ENCODE measurements around the gene GRIA3.

GRIA3 gene

GRCh38 chrX:123184219-123184865 lies at the start of gene GRIA3:
Gene GRIA3, plus strand, starts transcription at chrX:123184278. Its CDS starts 258 bp downstream, at chrX:123184536.
- no peak for DNase-seq (ENCODE audit: insufficient read length, low spot score)
- FAIRE-seq = no peak

GRCh38 chrX:123138473-123138872 lies 45.6 kb upstream of the GRIA3 start:
- FAIRE-seq (no peak), DNase-seq (ENCODE audit: insufficient read length, low spot score) (no peak)
- no peak for TF ChIP-seq POLR2A (IDR thresholded peaks at IDR 0.05; ENCODE audit: low read depth, low read length)

More at GRCh38 chrX:123184219-123184865, at the start of gene GRIA3:
- TF ChIP-seq POLR2A (IDR thresholded peaks at IDR 0.05; ENCODE audit: low read depth, low read length) = no peak

- FAIRE-seq = no peak
- no peak for TF ChIP-seq POLR2A (IDR thresholded peaks at IDR 0.05; ENCODE audit: low read depth, low read length)
- DNase-seq (ENCODE audit: insufficient read length, low spot score) = no peak
These were observed 43.6 kb upstream of the GRIA3 start for GRCh38 chrX:123140454-123140853.

- DNase-seq (ENCODE audit: insufficient read length, low spot score) (no peak), FAIRE-seq (no peak)
- no peak for TF ChIP-seq POLR2A (IDR thresholded peaks at IDR 0.05; ENCODE audit: low read depth, low read length)
These were observed 43.2 kb upstream of the GRIA3 start for GRCh38 chrX:123140904-123141303.

- DNase-seq (ENCODE audit: insufficient read length, low spot score) = no peak
- TF ChIP-seq POLR2A (IDR thresholded peaks at IDR 0.05; ENCODE audit: low read depth, low read length) = no peak
- FAIRE-seq = no peak
These were observed 30.2 kb upstream of the GRIA3 start for GRCh38 chrX:123153846-123154335.

GRCh38 chrX:123155327-123155726 lies 28.8 kb upstream of the GRIA3 start:
- DNase-seq (ENCODE audit: insufficient read length, low spot score) (no peak), FAIRE-seq (no peak)
- no peak for TF ChIP-seq POLR2A (IDR thresholded peaks at IDR 0.05; ENCODE audit: low read depth, low read length)

GRCh38 chrX:123157586-123157985 lies 26.5 kb upstream of the GRIA3 start:
- DNase-seq (ENCODE audit: insufficient read length, low spot score) = no peak
- TF ChIP-seq POLR2A (IDR thresholded peaks at IDR 0.05; ENCODE audit: low read depth, low read length) = no peak
- no peak for FAIRE-seq

- FAIRE-seq = no peak
- no peak for TF ChIP-seq POLR2A (IDR thresholded peaks at IDR 0.05; ENCODE audit: low read depth, low read length)
- no peak for DNase-seq (ENCODE audit: insufficient read length, low spot score)
These were observed 24.7 kb upstream of the GRIA3 start for GRCh38 chrX:123159403-123159802.

- FAIRE-seq = no peak
- TF ChIP-seq POLR2A (IDR thresholded peaks at IDR 0.05; ENCODE audit: low read depth, low read length) = no peak
- no peak for DNase-seq (ENCODE audit: insufficient read length, low spot score)
These were observed 16.5 kb upstream of the GRIA3 start for GRCh38 chrX:123167621-123168020.

- FAIRE-seq = no peak
- TF ChIP-seq POLR2A (IDR thresholded peaks at IDR 0.05; ENCODE audit: low read depth, low read length) = no peak
These were observed 14.7 kb upstream of the GRIA3 start for GRCh38 chrX:123169247-123169901.

GRCh38 chrX:123170546-123170945 lies 13.5 kb upstream of the GRIA3 start:
- FAIRE-seq (no peak), DNase-seq (ENCODE audit: insufficient read length, low spot score) (no peak)
- no peak for TF ChIP-seq POLR2A (IDR thresholded peaks at IDR 0.05; ENCODE audit: low read depth, low read length)

More at GRCh38 chrX:123169247-123169901, 14.7 kb upstream of the GRIA3 start:
- no peak for DNase-seq (ENCODE audit: insufficient read length, low spot score)

GRCh38 chrX:123171781-123172180 lies 12.3 kb upstream of the GRIA3 start:
- no peak for TF ChIP-seq POLR2A (IDR thresholded peaks at IDR 0.05; ENCODE audit: low read depth, low read length)
- no peak for FAIRE-seq
- DNase-seq (ENCODE audit: insufficient read length, low spot score) = no peak

- no peak for FAIRE-seq
- DNase-seq (ENCODE audit: insufficient read length, low spot score) = no peak
- no peak for TF ChIP-seq POLR2A (IDR thresholded peaks at IDR 0.05; ENCODE audit: low read depth, low read length)
These were observed 11.2 kb upstream of the GRIA3 start for GRCh38 chrX:123172869-123173268.

GRCh38 chrX:123173833-123174232 lies 10.2 kb upstream of the GRIA3 start:
- DNase-seq (ENCODE audit: insufficient read length, low spot score) = no peak
- no peak for FAIRE-seq
- no peak for TF ChIP-seq POLR2A (IDR thresholded peaks at IDR 0.05; ENCODE audit: low read depth, low read length)
